ENCODE results near the gene STYXL1.

DNA sequence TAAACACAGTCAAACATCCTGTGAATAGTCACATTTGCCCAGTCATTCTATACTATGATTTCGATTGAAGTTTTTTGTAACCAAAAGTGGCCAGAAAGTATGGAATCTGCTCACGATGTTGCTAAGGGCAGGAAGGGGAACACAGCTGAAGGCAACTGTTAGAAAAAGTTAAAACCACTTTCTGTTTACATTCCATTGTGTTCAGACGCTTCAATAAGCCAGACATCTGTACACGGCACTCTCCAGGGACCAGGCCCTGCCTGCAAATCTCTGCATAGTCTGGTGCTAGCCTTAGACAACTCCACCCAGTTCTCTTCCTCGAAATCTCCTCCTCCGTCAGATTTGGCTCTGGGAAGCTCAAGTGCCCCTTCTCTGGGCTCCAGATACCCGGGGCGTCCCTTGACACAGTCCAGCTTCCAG, 36.3 kb downstream of the STYXL1 start:
- TF ChIP-seq CTCF (conservative IDR thresholded peaks at IDR 0.05), result no peak
- TF ChIP-seq ZFX (IDR thresholded peaks at IDR 0.05), result no peak

Measured in C4-2B (cell line).